PC-3 (cell line): Measurements from ENCODE around the gene CDS1. TPM values are rescaled to one million over a fixed set of nuclear protein-coding genes. Genes with fewer than 3 reads are reported as not detected.

Experiments used
- ATAC-seq: fragments of 200-7000 bp; cut with Tn5 transposase; 2 replicates; pipeline ENCODE4 v1.9.1; 2020; ENCODE audit warnings: mild to moderate bottlenecking, moderate library complexity
- BruUV-seq: library from RNA; stranded (reverse); fragments of 400-500 nt; replicated peaks from 2 replicates; lab custom pipeline; 2021; lab: Mats Ljungman, UMichigan
- CTCF ChIA-PET: fragments of 300-600 bp; sonication (Branson Sonifier 250); formaldehyde crosslinking; loops from one replicate; lab custom pipeline; 2022; ENCODE audit warnings: antibody characterized with exemption; lab: Charles Lee
- POLR2A ChIA-PET: fragments of 300-600 bp; sonication (Branson Sonifier 250); formaldehyde crosslinking; loops from one replicate; lab custom pipeline; 2022; ENCODE audit warnings: antibody characterized with exemption; ENCODE audit not compliant: unreplicated experiment; lab: Charles Lee
- DNase-seq: peaks from one replicate; pipeline ENCODE4 v3.0.0-alpha.2; 2015
- H2AFZ ChIP-seq: fragments of 300-600 bp; sonication (generic); 2 replicates; pipeline ENCODE4 v1.6.0; 2016; ENCODE audit warnings: antibody characterized with exemption, low read length
- H3F3A ChIP-seq: fragments of 300-600 bp; sonication (generic); one replicate; pipeline ENCODE4 v1.6.0; 2017; ENCODE audit warnings: antibody characterized with exemption, low read length, control low read depth, mild to moderate bottlenecking; ENCODE audit not compliant: unreplicated experiment
- H3K27ac ChIP-seq: fragments of 300-600 bp; sonication (generic); 2 replicates; pipeline ENCODE4 v1.5.1; 2016; ENCODE audit warnings: mild to moderate bottlenecking, low read length
- H3K27me3 ChIP-seq: fragments of 300-600 bp; sonication (generic); 2 replicates; pipeline ENCODE4 v1.6.1; 2016; ENCODE audit warnings: low read length, mixed read lengths
- H3K36me3 ChIP-seq: fragments of 300-600 bp; sonication (generic); 2 replicates; pipeline ENCODE4 v1.6.1; 2016; ENCODE audit warnings: low read depth, mixed run types, low read length, mixed read lengths
- H3K4me1 ChIP-seq: fragments of 300-600 bp; sonication (generic); 2 replicates; pipeline ENCODE4 v1.5.1; 2016; ENCODE audit warnings: low read length; ENCODE audit not compliant: insufficient read depth
- H3K4me2 ChIP-seq: fragments of 300-600 bp; sonication (generic); 2 replicates; pipeline ENCODE4 v1.6.0; 2016; ENCODE audit warnings: low read length
- H3K4me3 ChIP-seq: fragments of 300-600 bp; sonication (generic); 2 replicates; pipeline ENCODE4 v1.5.1; 2016; ENCODE audit warnings: mild to moderate bottlenecking, low read length, mixed read lengths
- H3K79me2 ChIP-seq: fragments of 300-600 bp; sonication (generic); 2 replicates; pipeline ENCODE4 v1.6.1; 2017; ENCODE audit warnings: low read length, mixed read lengths
- H3K9ac ChIP-seq: fragments of 300-600 bp; sonication (generic); 2 replicates; pipeline ENCODE4 v1.6.0; 2016; ENCODE audit warnings: mild to moderate bottlenecking, low read length
- H3K9me2 ChIP-seq: fragments of 300-600 bp; sonication (generic); replicated peaks from 2 replicates; pipeline ENCODE4 v1.6.1; 2016; ENCODE audit warnings: mixed run types, low read length, mixed read lengths
- H3K9me3 ChIP-seq: fragments of 300-600 bp; sonication (generic); 2 replicates; pipeline ENCODE4 v1.6.1; 2016; ENCODE audit warnings: low read length, mixed read lengths
- H4K20me1 ChIP-seq: fragments of 300-600 bp; sonication (generic); 2 replicates; pipeline ENCODE4 v1.6.1; 2016; ENCODE audit warnings: low read length, mixed read lengths
- CTCF ChIP-seq: fragments of 300-600 bp; sonication (generic); conservative IDR thresholded peaks from 2 replicates; pipeline ENCODE4 v1.5.1; 2017; ENCODE audit warnings: antibody characterized with exemption, low read depth, mild to moderate bottlenecking, low read length
- EZH2 ChIP-seq: fragments of 300-600 bp; sonication (generic); IDR thresholded peaks from one replicate; pipeline ENCODE4 v1.6.1; 2017; ENCODE audit warnings: antibody characterized with exemption, mild to moderate bottlenecking, low read length; ENCODE audit not compliant: unreplicated experiment
- EZH2phosphoT487 ChIP-seq: fragments of 300-600 bp; sonication (generic); IDR thresholded peaks from 2 replicates; pipeline ENCODE4 v1.6.1; 2018; ENCODE audit warnings: mild to moderate bottlenecking, antibody characterized with exemption, low read length, borderline replicate concordance
- intact Hi-C: fragments of 100-400 bp; cut with micrococcal nuclease; formaldehyde crosslinking; loops from 2 replicates; pipeline ENCODE4 v1.9.0; 2023
- total RNA-seq: library from RNA; depleted of rRNA; stranded (reverse); fragments of >200 nt; gene quantifications from 2 replicates; pipeline ENCODE4 v1.2.3, GENCODE V29; 2014

The CDS1 gene
- total RNA-seq, 1 experiment from 2014 or later = 10.4 TPM

GRCh38 chr4:84574069-84574720, 8.7 kb upstream of the CDS1 start:
- intact Hi-C loops = no loop called here
- H3K9me2 ChIP-seq = no peaks in the 10 kb centered on the region
- no peak overlapping the region for H3K4me3 ChIP-seq
- POLR2A ChIA-PET = no interaction called here
- DNase-seq = no peak
- no peaks in the 10 kb centered on the region for H3K27me3 ChIP-seq
- H3K4me2 ChIP-seq = 0 out of 2 replicates have a peak overlapping the region, but pooled peaks have one; percentile 18
- TF ChIP-seq CTCF (no peak), EZH2phosphoT487 (no peak), EZH2 (no peak)
- 0 out of 2 replicates have a peak overlapping the region, but pooled peaks have one; percentile 0 for H3K27ac ChIP-seq
- CTCF ChIA-PET = no interaction called here
- no peaks in the 10 kb centered on the region for H4K20me1 ChIP-seq
- H3K4me1 ChIP-seq = peaks cover 14% of the 10 kb centered on the region
- no peak overlapping the region for H3K9ac ChIP-seq
- no peak overlapping the region for H2AFZ ChIP-seq
- no peaks in the 10 kb centered on the region for H3K36me3 ChIP-seq
- no peaks in the 10 kb centered on the region for H3F3A ChIP-seq
- BruUV-seq = no TSS peak
- ATAC-seq = no peak
- no peaks in the 10 kb centered on the region for H3K79me2 ChIP-seq
- no peaks in the 10 kb centered on the region for H3K9me3 ChIP-seq

DNA sequence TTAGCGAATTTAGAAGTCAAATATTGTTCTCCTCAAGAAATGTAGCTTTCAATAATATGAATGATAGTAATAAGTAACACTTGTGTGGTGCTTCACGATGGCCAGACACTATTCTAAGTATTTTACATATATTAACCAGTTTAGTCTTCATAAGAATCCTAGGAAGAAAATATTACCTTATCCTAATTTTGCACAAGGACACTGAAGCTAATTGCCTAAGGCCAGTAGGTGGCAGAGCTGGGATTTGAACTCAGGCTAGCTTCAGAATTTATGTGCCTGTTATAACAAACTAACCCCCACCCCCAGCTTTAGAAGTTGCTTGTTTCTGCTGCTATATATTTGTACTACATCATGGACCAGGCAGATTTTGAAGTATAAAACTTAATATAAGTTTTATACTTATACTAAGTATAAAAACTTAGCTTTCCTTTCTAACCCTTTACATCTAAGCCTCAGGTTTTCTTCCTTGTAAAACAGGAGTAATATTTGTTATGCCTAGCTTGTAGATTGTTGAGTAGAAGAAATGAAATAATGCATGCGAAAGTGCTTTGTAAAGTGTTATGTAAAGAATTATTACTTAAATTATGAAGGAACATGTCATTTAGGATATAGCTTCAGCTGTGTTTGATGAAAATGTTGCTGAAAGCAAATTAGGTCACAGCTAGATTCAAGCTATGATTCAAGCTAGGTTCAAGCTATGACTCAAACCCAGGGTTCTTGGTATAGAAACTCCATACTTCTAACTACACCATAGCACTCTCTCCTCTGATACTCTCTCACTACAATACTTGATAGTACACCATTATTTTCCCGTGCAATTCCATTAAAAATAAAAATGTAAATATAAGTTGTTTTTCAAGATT, 4.2 kb upstream of the CDS1 start:
- H3K4me2 ChIP-seq = no peak overlapping the region
- H3K9me2 ChIP-seq = no peaks in the 10 kb centered on the region
- POLR2A ChIA-PET = interaction anchor here (0.7 kb wide), 1 partner anchor 231 kb away, joined by 3 read pairs; no protein-coding TSS in a partner anchor
- H3K27ac ChIP-seq = no peak overlapping the region
- no TSS peak for BruUV-seq
- CTCF ChIA-PET = interaction anchor here (0.5 to 1.4 kb wide), 7 partner anchors 56 to 392 kb away, joined by 3 to 6 read pairs (median 5); partner anchors contain the start of gene WDFY3
- DNase-seq = peak; percentile 58
- no peaks in the 10 kb centered on the region for H3K27me3 ChIP-seq
- H3K4me3 ChIP-seq = no peak overlapping the region
- H4K20me1 ChIP-seq = no peaks in the 10 kb centered on the region
- intact Hi-C loops = loop anchor here (1.0 to 2.0 kb wide), 2 partner anchors 172 to 393 kb away; no protein-coding TSS in a partner anchor
- no peak overlapping the region for H2AFZ ChIP-seq
- no peaks in the 10 kb centered on the region for H3F3A ChIP-seq
- H3K36me3 ChIP-seq = no peaks in the 10 kb centered on the region
- no peak for ATAC-seq
- TF ChIP-seq CTCF (peak; percentile 72), EZH2phosphoT487 (no peak), EZH2 (no peak)
- no peaks in the 10 kb centered on the region for H3K9me3 ChIP-seq
- peaks cover 6% of the 10 kb centered on the region for H3K79me2 ChIP-seq
- H3K4me1 ChIP-seq = peaks cover 18% of the 10 kb centered on the region
- no peak overlapping the region for H3K9ac ChIP-seq
